Activated CD8-positive, alpha-beta T cell treated with anti-CD3 and anti-CD28 coated beads for 36 hours (primary cell): ENCODE results near the gene SLC12A1. TPM values are rescaled to one million over a fixed set of nuclear protein-coding genes. Genes with fewer than 3 reads are reported as not detected.

Source experiments
- ATAC-seq: fragments of 200-7000 bp; cut with Tn5 transposase; one replicate; pipeline ENCODE4 v1.10.0; 2021; ENCODE audit warnings: mild to moderate bottlenecking, moderate library complexity
- CTCF ChIA-PET: fragments of 350-600 bp; sonication (Branson Sonifier 250); formaldehyde crosslinking; loops from one replicate; lab custom pipeline; 2021; ENCODE audit warnings: antibody characterized with exemption; lab: Charles Lee
- POLR2A ChIA-PET: fragments of 350-600 bp; sonication (Branson Sonifier 250); formaldehyde crosslinking; loops from one replicate; lab custom pipeline; 2021; ENCODE audit warnings: antibody characterized with exemption; lab: Charles Lee
- DNase-seq: peaks from one replicate; pipeline ENCODE4 v3.0.0-alpha.2; 2020
- H3K27ac Mint-ChIP-seq: one replicate; pipeline ENCODE4 v1.8.0; 2021; ENCODE audit warnings: mild to moderate bottlenecking, mixed read lengths
- H3K27me3 Mint-ChIP-seq: one replicate; pipeline ENCODE4 v1.8.0; 2021; ENCODE audit warnings: mixed read lengths
- H3K36me3 Mint-ChIP-seq: one replicate; pipeline ENCODE4 v1.8.0; 2021; ENCODE audit warnings: low read depth, mixed read lengths
- H3K4me1 Mint-ChIP-seq: one replicate; pipeline ENCODE4 v1.8.0; 2021; ENCODE audit warnings: low read depth, mixed read lengths
- H3K4me3 Mint-ChIP-seq: one replicate; pipeline ENCODE4 v1.8.0; 2021; ENCODE audit warnings: mild to moderate bottlenecking, moderate library complexity, mixed read lengths
- H3K9me3 Mint-ChIP-seq: one replicate; pipeline ENCODE4 v1.8.0; 2021; ENCODE audit warnings: mixed read lengths
- intact Hi-C: fragments of 100-400 bp; cut with micrococcal nuclease; formaldehyde crosslinking; loops from one replicate; pipeline ENCODE4 v1.10.0; 2022
- total RNA-seq, 2 experiments: library from RNA; stranded (reverse); gene quantifications; one replicate each; pipeline ENCODE4 v1.2.3, GENCODE V29; 2021
- TF ChIP-seq, protein P1 (sequence below): fragments of 200-600 bp; IDR thresholded peaks from one replicate; pipeline ENCODE4 v1.8.0; 2022; ENCODE audit warnings: antibody characterized with exemption, mild to moderate bottlenecking

Gene SLC12A1
- total RNA-seq, result not detected

GRCh38 chr15:48205981-48206380 lies at the start of gene SLC12A1:
Gene SLC12A1 (plus strand): TSS chr15:48206302. CDS start chr15:48207720, 1,418 bp downstream.
- no peak for DNase-seq
- no peaks in the 10 kb centered on the region for H3K9me3 Mint-ChIP-seq
- no peak within 1 kb of the TSS for H3K27ac Mint-ChIP-seq
- intact Hi-C loops, result no loop called here
- H3K36me3 Mint-ChIP-seq, result no peaks in the 10 kb centered on the region
- peaks cover 23% of the 10 kb centered on the region for H3K27me3 Mint-ChIP-seq
- TF ChIP-seq, protein P1, sequence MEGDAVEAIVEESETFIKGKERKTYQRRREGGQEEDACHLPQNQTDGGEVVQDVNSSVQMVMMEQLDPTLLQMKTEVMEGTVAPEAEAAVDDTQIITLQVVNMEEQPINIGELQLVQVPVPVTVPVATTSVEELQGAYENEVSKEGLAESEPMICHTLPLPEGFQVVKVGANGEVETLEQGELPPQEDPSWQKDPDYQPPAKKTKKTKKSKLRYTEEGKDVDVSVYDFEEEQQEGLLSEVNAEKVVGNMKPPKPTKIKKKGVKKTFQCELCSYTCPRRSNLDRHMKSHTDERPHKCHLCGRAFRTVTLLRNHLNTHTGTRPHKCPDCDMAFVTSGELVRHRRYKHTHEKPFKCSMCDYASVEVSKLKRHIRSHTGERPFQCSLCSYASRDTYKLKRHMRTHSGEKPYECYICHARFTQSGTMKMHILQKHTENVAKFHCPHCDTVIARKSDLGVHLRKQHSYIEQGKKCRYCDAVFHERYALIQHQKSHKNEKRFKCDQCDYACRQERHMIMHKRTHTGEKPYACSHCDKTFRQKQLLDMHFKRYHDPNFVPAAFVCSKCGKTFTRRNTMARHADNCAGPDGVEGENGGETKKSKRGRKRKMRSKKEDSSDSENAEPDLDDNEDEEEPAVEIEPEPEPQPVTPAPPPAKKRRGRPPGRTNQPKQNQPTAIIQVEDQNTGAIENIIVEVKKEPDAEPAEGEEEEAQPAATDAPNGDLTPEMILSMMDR, result no peak
- CTCF ChIA-PET, result no interaction called here
- ATAC-seq, result no peak
- no peaks in the 10 kb centered on the region for H3K4me1 Mint-ChIP-seq
- no peak within 1 kb of the TSS for H3K4me3 Mint-ChIP-seq
- POLR2A ChIA-PET, result no interaction called here

DNA sequence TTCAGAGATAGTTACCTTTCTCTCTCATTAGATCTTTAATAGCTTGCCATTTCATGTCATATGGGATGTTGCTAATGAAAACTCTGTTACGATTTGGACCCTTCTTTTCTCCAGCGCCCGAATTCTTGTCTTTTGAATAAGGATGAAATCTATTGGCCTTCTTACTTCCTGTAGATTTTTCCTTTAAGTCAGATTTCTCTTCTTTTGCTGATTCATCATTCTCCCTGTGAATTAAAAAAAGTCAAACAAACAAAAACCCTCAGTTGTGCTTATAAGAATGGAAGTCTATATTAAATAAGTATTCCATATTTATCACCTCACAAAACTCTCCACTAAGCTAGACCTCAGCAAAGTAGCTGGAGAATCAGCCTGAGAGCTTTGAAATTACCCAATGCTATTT lies 37.5 kb upstream of the SLC12A1 start:
- DNase-seq, result no peak
- H3K9me3 Mint-ChIP-seq, result peaks cover 10% of the 10 kb centered on the region
- peaks cover 6% of the 10 kb centered on the region for H3K4me1 Mint-ChIP-seq
- intact Hi-C loops, result no loop called here
- no peaks in the 10 kb centered on the region for H3K27me3 Mint-ChIP-seq
- peaks cover 22% of the 10 kb centered on the region for H3K36me3 Mint-ChIP-seq
- ChIA-PET CTCF (interaction anchor here (1.7 kb wide), 1 partner anchor 10 kb away, joined by 5 read pairs; the partner anchor contains the start of gene MYEF2), POLR2A (no interaction called here)
- no peak for ATAC-seq
- no peak overlapping the region for H3K4me3 Mint-ChIP-seq
- TF ChIP-seq, protein P1, result no peak
- no peak overlapping the region for H3K27ac Mint-ChIP-seq

DNA sequence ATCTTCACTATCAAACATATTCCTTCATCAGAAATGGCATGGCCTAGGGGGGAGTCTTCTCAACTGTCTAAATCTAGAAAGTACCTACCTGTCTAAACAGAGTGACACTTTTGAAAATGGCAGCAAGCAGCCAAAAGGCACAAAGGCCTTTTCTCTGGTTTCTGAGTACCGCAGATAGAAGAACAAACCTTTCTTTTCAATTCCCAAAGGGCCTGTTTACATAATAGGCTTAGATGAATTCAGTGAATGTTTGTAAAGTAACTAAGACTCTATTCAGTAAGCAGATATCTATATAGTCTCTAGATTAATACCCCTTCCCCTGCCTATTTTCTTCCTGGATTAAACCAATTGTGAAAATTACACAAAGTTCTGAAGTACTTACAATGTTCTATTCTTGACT lies 35.1 kb upstream of the SLC12A1 start:
- CTCF ChIA-PET, result no interaction called here

DNA sequence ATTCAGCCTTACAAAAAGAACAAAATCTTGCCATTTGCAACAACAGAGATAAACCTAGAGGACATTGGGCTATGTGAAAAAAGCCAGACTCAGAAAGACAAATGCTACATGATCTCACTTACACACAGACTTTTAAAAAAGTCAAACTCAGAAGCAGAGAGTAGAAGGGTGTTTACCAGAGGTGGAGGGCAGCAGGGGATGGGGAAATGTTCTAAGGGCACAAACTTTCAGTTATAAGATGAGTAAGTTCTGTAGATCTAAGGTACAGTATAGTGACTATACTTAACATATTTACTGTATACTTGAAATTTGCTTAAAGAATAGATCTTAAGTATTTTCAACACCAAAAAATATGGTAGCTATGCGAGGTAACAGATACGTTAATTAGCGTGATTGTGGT lies 31.0 kb upstream of the SLC12A1 start:
- no peaks in the 10 kb centered on the region for H3K27me3 Mint-ChIP-seq
- ATAC-seq (no peak), DNase-seq (no peak)
- peaks cover 10% of the 10 kb centered on the region for H3K9me3 Mint-ChIP-seq
- TF ChIP-seq, protein P1, result no peak
- CTCF ChIA-PET, result no interaction called here
- intact Hi-C loops, result no loop called here
- POLR2A ChIA-PET, result no interaction called here
- peaks cover 13% of the 10 kb centered on the region for H3K36me3 Mint-ChIP-seq
- H3K27ac Mint-ChIP-seq, result no peak overlapping the region
- H3K4me1 Mint-ChIP-seq, result peaks cover 29% of the 10 kb centered on the region
- H3K4me3 Mint-ChIP-seq, result no peak overlapping the region

More for the DNA sequence above, 35.1 kb upstream of the SLC12A1 start:
- TF ChIP-seq, protein P1, result no peak
- Mint-ChIP-seq H3K27me3 (no peaks in the 10 kb centered on the region), H3K27ac (no peak overlapping the region), H3K9me3 (peaks cover 10% of the 10 kb centered on the region), H3K36me3 (peaks cover 28% of the 10 kb centered on the region), H3K4me1 (peaks cover 17% of the 10 kb centered on the region), H3K4me3 (no peak overlapping the region)
- intact Hi-C loops, result no loop called here
- POLR2A ChIA-PET, result no interaction called here
- DNase-seq, result no peak
- ATAC-seq, result no peak

GRCh38 chr15:48176112-48176511 lies 30.0 kb upstream of the SLC12A1 start:
- TF ChIP-seq, protein P1, result no peak

More at GRCh38 chr15:48176112-48176511, 30.0 kb upstream of the SLC12A1 start:
- intact Hi-C loops, result no loop called here
- Mint-ChIP-seq H3K9me3 (peaks cover 10% of the 10 kb centered on the region), H3K4me1 (peaks cover 29% of the 10 kb centered on the region), H3K36me3 (peaks cover 13% of the 10 kb centered on the region), H3K4me3 (no peak overlapping the region), H3K27ac (no peak overlapping the region), H3K27me3 (peaks cover 3% of the 10 kb centered on the region)
- no peak for ATAC-seq
- no peak for DNase-seq
- CTCF ChIA-PET, result no interaction called here
- POLR2A ChIA-PET, result no interaction called here
